MM.1S (cell line): ENCODE measurements around the gene USP9X.

Experiments
- CTCF ChIP-seq: fragments of 300-600 bp; sonication (generic); IDR thresholded peaks from 2 replicates; pipeline ENCODE4 v1.5.1; 2016; ENCODE audit warnings: antibody characterized with exemption, low read length, mixed read lengths
- EZH2 ChIP-seq: fragments of 300-600 bp; sonication (generic); optimal IDR thresholded peaks from 2 replicates; pipeline ENCODE3; 2017; ENCODE audit warnings: low read depth, mild to moderate bottlenecking, antibody characterized with exemption, low read length, mixed read lengths
- EZH2phosphoT487 ChIP-seq: fragments of 300-600 bp; sonication (generic); IDR thresholded peaks from 2 replicates; pipeline ENCODE4 v1.6.1; 2018; ENCODE audit warnings: antibody characterized with exemption, low read length

- TF ChIP-seq CTCF (no peak), EZH2 (no peak), EZH2phosphoT487 (no peak)
These were observed 2.0 kb downstream of the USP9X start for GRCh38 chrX:41087201-41087600.
